Mucosa of gallbladder (tissue), 1 donor: ENCODE results near the gene RPL39L. TPM values are rescaled to one million over a fixed set of nuclear protein-coding genes. Genes with fewer than 3 reads are reported as not detected.
"Not testable (repeated sequence)": the region's sequence is repeated elsewhere in the genome, so short reads cannot be mapped to it uniquely, and the experiment has no call there.

Experiments used
- DNase-seq: peaks from one replicate; pipeline ENCODE4 v3.0.0-alpha.2; 2020; ENCODE audit warnings: low spot score
- total RNA-seq: library from RNA; stranded (reverse); gene quantifications from one replicate; pipeline ENCODE4 v1.2.1, GENCODE V29; 2021
- donor health status: DM: no; HTN: no; CAD: no.

Gene RPL39L
- 2.7 TPM for total RNA-seq

DNA sequence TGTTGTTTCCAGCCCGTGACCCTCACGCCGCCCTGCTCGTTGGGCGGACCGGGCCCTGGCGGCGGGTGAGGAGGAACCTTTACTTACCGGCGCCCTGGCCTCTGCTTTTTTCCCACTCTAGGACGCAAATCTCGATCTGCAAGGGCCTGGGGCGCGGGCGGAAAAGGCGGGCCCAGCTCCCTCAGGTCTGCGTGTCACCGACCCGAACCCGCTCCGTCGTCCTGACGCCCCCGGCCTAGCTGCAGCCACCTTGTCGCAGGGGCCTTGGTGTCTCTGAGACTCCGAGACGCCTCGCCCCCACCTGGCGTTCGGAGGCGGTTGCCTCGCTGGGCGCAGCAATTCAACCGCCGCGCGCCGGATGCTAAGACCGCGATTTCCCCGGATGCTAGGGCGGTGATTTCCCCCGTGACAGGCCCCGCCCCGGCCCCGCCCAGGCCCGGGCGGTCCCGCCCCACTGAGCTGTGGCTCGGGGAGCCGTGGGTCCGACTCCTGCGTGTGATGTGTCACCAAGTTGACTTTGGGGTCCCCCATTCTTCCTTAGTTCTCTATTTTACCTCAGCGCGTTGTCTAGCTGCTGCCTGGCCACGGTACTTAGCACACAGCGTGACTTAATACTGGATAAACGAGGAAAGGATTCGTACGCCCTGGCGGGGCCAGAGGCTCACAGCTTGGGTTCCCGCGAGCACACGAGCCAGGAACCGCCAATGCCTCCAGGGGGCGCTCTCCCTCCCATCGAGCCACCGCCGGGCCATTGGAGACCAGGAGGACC is at the start of gene RPL39L:
Gene RPL39L, minus strand, starts transcription at position 371 of the 769 bp plus-strand sequence. CDS start 18,196 bp downstream, outside the sequence.
- DNase-seq = peak; percentile 75

DNA sequence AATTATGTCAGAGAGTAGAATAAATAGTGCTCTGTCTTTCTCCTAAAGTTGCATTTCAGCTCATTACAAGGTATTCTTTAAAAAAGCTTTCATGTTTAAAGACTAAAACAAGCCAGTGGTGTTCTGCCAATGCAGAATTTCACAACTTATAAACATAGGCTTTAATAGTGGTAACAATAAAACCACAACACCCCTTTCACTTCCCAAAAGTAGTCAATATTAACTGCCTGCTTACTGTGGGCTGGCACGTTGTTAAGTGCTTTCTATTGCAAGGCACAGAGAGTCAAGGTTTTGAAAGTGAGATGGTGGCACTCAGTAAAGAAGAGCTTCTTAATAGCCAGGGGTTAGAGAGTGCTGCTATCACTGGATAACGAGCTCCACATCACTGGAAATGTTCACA is 49.6 kb upstream of the RPL39L start:
- no peak for DNase-seq

DNA sequence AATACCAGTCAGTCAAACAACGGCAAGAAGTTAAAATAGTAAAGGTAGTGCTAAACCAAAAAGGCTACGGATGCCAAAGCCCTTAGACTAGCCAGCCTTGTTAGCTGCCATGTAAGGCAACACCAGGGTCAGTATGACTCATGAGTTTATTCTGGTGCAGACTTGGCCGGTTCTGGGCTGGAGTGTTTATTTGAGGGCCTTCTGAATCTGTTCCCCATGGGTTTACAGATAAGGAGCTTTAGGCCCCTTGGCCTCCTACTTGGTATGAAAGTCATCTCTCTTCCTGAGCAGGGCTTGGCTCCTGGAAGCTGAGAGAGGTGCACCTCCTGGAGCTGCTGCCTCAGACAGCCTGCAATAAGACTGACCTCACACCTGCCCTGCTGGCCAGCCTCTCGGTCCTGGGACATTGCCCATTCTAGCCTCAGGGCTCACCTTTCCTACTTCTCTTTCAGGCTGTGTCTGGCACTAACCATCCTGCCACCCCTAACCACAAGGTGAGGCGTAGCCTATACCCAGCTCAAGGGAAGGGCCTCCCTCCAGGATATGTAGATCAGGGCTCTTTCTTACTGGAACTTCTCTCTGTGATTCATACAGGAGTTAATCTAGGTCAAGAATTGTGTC is 47.6 kb upstream of the RPL39L start:
- peak; percentile 69 for DNase-seq

DNA sequence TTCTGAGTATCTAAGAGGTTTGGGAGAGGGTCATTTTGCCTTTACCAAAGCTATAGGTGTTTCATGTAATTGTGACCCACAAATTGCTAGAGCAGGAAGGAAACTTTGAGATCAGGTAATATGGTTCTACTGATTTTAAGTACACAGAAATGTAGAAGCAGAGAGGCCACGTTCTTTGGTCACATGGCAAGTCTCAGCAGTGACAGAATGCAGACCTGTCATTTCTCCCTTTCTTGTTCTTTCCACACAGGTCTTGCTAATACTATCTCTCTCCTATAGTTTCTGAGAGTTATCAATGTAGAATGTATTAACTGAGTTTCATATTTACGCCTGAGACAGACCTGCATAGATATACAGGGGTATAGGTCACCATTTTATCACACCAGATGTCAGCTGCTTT is 47.1 kb upstream of the RPL39L start:
- no peak for DNase-seq

DNA sequence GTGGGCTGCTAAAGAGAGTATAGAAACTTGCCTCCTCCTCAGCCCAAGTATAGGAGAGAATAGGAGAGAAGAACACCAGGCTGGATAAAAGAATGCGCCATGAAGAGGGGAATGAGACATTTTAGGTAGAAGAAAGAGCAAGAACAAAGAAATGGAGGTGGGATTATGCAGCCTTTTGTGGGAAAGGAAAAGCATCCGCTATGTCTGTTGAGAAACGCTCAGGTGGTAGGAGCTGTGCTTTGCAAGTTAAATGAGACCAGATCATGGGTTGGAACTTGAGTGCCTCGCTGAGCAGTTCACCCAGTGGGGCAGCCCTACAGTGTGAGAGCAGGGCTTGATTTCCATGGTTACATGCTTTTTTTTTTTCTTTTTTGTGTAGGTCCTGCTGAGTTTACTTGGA is 46.5 kb upstream of the RPL39L start:
- DNase-seq = no peak

DNA sequence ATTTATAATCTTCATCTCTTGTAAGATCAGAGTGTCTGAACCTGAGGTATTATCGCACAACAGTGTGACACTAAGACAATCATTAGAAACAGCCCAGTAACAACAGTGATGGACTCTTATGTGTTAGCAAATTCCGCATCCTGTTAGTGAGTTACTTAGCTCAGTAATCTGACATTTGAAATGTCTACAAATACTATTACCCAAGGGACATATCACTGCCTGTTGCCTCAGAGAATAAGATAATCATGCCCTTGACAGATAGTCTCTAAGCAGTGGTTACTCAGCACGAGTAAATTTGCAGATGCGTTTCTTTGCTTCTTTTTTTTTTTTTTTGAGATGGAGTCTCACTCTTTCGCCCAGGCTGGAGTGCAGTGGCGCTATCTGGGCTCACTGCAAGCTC is 44.6 kb upstream of the RPL39L start:
- DNase-seq = no peak

DNA sequence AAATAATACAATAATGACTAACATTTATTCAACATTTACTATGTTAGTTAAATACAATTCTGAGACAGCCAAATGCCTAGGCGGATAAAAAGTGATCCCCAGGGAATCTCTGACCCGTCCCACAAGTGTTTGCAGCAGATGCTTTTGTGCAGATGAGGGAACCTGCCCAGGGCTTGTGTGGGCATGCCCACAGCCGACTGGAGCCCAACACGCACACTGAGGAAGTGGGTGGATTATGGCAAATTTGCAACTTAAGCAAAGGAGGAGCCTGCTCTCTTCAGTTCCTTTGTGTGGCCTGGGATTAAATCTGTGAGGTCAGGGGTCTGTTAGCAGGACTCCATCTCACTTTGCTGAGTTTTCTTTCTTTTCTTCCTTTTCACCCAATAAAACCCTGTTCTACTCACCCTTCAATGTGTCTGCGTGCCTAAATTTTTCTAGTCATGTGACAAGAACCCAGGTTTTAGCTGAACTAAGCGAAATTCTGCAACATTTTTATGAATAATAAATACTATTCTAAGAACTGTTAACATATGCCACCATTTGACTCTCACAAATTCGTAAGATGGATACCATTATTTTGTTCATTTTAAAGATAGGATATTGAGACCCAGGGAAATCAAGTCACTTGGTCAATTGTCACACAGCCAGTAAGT is 44.0 kb upstream of the RPL39L start:
- no peak for DNase-seq

DNA sequence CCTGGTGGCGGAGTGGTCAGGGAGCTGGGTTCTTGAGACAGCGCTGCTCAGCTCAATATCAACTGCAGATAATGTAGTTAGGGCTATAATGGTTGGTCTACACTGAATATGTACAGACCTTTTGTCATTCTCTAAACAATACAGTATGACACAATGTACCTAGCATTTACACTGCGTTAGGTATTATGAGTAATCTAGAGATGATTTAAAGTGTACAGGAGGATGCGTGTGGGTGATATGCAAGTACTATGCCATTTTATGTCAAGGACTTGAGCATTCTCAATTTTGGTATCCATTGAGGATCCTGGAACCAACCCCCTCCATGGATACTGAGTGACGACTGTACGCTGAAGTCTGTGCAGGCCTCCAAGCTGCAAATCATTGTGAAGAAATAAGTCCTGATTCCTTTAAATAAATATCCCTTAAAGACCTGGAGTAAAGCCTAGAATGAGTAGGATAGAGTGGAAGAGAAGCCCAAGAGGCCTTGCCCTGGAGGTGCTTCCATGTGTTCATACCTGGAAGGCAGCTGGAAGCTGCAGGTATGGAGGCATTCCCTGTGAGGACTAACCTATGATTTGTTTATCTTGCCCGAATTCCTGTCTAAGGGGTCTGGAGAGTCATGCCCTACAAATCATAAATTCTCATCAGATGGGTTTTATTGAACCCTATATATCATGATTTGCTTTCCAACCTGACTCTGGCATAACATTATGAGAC is 42.3 kb upstream of the RPL39L start:
- no peak for DNase-seq

DNA sequence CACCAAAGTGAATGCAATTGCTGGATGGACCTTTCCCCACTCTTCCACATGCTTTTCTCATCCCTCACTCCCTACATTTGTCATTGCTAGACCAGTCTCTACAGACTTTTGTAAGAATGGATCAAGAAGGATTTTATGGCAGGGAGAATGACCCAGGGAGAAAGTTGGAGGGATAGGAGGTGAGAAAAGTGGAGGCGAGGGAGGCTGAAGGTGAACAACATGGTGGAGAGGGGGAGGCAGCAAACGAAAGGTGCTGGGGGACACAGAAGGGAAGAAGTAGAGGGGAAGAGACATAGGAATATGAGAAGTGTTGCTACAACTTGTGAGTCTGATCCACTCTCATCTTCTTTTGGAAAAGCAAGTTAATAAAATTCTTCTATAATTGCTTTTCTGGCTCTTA is 33.6 kb upstream of the RPL39L start:
- no peak for DNase-seq

DNA sequence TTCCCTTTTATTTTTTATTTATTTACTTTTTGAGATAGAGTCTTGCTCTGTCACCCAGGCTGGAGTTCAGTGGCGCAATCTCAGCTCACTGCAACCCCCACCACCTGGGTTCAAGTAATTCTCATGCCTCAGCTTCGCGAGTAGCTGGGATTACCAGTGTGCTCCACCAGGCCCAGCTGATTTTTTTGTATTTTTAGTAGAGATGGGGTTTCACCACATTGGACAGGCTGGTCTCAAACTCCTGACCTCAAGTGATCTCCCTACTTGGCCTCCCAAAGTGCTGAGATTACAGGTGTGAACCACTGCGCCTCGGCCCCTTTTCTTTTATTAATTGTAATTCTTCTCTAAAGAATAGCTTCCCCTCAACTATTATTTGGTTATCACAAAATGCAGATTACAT is 31.6 kb upstream of the RPL39L start:
- not testable (repeated sequence) for DNase-seq

DNA sequence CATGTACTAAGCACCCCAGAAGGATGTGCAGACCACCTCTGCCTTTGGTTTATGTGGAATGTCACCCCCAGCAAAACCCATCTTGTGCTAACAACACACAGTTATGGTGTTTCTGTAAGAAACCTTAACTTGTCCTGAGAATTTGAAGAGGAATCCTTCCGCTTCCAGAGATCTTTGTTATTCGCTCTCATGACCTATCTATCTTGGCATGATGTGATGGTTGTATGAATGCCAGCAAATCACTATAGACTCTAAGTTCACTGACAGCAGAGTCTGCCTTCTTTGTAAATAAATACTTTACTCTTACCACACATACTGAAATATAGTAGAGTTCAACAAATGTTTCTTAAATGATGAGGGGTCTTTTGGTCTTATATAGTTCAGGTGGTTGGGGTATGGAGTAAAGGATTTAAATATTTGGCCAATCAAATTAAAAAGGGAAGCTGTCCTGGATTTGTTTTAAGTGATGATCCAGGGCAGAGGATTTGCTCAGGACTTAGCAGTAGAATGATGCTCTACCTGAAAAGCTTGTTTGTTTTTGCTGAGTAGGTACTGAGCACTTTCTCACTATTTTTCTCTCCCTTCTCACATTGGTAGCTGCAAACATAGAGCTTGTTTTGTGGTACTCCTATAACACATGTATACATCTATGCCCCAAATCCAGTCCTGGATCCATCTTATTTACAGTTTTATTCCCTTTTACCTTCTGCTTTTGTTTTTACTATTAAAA is 30.1 kb upstream of the RPL39L start:
- DNase-seq = no peak

DNA sequence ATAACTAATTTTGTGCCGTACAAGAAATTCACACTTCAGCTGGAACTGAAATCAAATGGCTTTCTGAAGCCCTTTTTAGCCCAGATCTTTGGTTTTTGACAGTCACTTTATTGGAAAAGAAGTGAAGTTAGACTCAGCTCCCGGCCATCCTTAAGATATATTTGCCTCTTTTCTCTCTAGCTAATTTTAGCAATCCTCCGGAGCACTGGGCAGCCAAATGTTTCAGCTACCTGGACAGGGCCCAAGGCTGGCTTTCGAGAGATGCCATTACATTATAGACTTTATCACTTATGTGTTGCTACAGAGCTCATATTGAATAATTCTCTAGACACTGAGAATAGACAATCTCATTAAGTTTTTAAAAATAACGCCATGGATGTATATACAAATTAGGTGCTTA is 28.5 kb upstream of the RPL39L start:
- no peak for DNase-seq

DNA sequence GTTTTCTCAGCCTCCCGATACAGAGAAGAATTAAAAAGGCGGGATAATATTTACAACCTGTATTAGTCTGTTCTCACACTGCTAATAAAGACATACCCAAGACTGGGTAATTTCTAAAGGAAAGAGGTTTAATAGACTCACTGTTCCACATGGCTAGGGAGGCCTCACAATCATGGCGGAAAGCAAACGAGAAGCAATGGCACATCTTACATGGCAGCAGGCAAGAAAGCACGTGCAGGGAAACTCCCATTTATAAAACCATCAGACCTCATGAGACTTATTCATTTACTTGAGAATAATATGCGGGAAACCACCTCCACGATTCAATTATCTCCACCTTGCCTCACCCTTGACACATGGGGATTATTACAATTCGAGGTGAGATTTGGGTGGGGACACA is 27.5 kb upstream of the RPL39L start:
- no peak for DNase-seq

DNA sequence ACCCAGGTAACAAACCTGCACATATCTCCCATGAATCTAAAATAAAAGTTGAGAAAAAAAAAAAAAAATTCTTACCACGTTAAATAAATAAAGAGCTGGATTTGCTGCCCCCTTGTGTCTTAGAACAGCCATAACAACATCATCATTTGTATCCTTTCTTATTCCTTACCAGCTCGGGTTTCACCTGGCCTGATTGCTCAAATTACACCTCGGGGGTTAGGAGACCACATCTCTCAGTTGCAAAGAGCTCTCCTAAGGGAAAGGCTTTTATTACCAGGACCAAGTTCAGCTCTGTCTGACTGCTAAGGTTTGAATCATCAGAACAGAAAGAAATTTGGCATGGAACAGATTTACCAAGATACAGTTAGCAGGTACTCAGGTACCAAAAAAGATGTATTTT is 25.8 kb upstream of the RPL39L start:
- DNase-seq = peak; percentile 52

DNA sequence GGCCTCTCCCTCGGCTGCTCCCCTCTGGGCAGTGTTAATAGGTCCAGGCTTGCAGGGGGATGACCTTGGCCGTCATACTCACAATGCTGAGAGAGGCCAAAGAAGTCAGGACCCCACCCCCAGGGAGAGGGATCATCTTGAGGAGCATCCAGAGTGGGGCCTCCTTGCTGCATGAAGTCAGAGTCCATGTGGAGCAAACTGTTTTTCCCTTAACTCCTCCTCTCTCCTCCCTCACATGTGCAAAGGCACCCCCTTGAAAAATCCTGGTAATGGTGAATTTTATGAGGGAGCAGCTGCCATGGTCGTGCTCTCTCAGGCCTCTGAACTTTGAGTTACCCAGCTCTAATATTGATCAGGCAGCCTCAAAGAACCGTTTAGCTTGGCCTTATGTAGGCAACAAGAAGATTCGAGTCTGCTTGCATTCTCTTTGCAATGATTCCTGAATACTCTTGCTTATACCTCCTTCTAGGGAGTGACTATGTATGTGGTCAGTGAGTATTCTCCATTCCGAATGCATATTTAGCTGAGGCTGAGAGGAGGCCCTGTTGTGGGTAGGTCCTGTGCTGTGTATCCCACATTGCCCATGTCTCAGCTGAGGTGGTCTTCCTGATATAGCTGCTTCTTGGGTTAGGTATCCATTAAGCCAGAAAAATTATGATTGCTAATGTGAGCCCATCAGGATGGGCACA is 23.1 kb upstream of the RPL39L start:
- DNase-seq = no peak

DNA sequence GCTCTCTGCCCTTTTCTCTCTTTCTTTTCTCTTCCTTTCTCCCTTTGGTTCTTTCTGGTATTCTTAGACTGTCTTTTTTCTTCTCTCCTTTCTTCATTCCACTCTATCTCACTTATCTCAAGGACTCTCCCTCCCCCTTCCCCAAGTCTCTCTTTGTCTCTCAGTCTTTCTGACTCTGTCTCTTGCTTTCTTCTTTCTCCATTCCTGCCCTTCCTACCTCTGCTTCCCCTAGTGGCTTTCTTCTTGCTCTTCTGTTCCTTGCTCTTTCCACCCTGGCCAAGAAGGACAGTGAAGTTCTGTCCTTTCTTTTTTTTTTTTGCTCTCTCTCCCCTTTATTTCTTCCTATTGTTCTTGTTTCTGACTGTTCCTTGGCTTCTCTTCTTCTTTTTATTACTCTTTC is 22.3 kb upstream of the RPL39L start:
- no peak for DNase-seq

DNA sequence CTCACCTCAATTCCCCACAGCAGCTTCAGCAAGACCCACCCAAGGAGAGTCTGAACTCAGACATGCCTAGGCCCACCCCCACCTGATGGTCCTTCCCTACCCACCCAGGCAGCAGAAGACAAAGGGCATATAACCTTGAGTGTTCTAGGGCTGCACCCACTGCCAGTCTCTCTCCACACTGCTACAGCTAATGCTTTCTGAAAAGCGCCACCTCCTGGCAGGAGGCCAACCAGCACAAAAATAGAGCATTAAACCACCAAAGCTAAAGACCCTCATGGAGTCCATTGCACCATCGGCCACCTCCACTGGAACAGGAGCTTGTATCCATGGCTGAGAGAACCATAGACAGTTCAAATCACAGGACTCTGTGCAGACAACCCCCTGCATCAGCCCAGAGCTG is 11.3 kb upstream of the RPL39L start:
- DNase-seq = peak; percentile 22

DNA sequence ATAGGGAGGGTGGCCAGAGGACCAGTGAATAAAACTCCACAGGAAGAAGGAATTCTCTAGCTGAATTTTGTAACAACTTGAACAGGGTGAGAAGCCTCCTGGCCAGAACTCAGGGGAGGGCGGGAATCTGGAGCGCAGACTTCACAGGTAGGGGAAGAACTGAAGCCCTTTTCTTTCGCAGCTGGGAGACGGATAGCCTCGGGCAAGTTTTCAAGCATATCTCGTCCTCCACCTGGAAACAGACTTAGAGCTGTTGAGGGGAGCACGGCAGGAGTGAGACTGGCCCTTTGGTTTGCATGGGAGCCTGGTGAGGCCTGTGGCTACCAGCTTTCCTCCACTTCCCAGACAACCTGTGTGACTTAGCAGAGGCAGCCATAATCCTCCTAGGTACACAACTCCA is 10.9 kb upstream of the RPL39L start:
- no peak for DNase-seq

DNA sequence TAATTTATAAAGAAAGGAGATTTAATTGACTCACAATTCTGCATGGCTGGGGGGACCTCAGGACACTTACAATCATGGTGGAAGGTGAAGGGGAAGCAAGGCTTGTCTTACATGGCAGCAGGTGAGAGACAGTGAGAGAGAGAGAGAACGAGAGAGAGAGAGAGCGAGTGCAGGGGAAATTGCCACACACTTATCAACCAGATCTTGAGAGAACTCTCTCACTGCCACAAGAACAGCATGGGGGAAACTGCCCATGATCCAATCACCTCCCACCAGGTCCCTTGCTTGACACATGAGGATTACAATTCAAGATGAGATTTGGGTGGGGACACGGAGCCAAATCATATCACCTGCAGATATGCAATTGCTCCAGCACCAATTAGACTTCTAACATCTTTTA is 7.1 kb upstream of the RPL39L start:
- no peak for DNase-seq

DNA sequence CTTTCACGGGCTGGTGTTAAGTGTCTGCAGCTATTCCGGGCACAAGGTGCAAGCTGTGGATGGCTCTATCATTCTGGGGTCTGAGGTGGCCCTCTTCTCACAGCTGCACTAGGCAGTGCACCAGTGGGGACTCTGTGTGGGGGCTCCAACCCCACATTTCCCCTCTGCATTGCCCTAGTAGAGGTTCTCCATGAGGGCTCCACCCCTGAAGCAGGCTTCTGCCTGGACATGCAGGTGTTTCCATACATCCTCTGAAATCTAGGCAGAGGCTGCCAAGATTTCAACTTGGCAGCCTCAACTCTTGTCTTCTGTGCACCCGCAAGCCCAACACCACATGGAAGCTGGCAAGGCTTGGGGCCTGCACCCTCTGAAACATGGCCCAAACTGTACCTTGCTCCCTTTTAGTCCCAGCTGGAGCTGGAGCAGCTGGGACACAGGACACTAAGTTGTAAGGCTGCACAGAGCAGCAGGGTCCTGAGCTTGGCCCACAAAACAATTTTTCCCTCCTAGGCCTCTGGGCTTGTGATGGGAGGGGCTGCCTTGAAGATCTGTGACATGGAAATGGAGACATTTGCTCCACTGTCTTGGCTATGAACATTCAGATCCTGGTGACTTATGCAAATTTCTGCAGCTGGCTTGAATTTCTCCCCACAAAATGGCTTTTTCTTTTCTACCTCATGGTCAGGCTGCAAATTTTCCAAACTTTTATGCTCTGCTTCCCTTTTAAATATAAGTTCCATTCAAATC is 6.0 kb upstream of the RPL39L start:
- no peak for DNase-seq

DNA sequence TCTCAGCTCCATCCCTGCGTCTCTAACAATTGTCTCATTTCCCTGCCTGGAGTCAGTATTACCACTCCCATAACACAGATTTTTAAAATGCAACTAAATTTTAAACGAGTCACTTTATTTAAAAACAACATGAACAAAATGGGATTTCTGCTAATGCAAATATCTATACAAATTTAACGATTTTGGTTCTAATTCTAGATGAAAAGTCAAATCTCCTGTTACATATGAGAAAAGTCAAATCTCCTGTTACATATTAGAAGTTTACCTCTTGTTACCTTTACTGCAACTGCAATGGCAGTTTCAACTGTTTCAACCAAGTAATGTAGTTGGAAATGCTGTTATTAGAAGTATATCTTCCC is 578 bp upstream of the RPL39L start:
- no peak for DNase-seq
